Left forelimb (tissue), 1 donor: ENCODE measurements around the gene KRTAP10-6.
"Not testable (repeated sequence)": the region's sequence is repeated elsewhere in the genome, so short reads cannot be mapped to it uniquely, and the experiment has no call there.

ENCODE experiments used
- DNase-seq: peaks from one replicate; pipeline ENCODE4 v3.0.0-alpha.2; 2018; ENCODE audit warnings: low spot score

KRTAP10-6 gene

GRCh38 chr21:44599264-44600029 is 7.1 kb upstream of the KRTAP10-6 start:
- DNase-seq = no peak

- DNase-seq = no peak
Observed at GRCh38 chr21:44598061-44598460, 5.8 kb upstream of the KRTAP10-6 start.

DNA sequence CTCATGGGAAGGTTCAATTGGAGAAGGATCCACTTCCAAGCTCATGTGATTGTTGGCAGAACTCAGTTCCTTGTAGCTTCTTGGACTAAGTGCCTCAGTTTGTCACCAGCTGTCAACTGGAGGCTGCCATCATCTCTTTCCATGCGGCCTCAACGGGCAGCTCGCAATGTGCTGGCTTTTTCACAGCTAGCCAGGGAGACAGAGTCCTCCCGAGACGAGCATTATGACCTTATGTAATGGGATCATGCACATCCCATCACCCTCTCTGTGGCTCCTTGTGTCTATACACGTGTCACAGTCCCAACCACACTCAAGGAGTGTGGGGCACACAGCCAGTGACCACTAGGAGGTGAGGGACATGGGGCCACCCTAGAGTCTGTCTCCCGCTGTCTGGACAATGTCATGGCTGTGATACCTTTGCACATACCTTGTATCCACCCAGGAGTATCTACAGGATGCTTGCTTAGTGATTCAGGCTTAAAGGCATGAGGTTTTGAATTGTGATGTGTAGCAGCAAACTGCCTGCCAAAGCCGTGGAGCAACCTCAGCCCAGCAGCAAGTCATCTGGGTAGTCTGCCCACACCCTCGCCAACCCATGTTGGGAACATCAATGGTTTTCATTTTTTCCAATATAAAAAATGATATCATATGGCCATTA is 3.9 kb upstream of the KRTAP10-6 start:
- no peak for DNase-seq

GRCh38 chr21:44595524-44595923 is 3.2 kb upstream of the KRTAP10-6 start:
- DNase-seq = no peak

GRCh38 chr21:44594406-44594916 is 2.2 kb upstream of the KRTAP10-6 start:
- no peak for DNase-seq

- no peak for DNase-seq
Observed at GRCh38 chr21:44593598-44594405, 1.5 kb upstream of the KRTAP10-6 start.

DNA sequence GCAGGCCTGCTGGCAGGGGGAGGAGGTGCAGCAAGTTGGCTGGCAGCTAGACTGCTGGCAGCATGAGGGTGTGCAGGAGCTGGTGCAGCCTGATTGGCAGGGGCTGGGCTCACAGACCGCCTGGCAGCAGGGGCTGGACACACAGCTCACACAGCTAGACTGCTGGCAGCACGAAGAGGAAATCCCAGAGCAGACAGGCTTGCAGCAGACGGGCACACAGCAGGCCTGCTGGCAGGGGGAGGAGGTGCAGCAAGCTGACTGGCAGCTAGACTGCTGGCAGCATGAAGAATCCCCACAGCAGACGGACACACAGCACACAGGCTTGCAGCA is 539 bp downstream of the KRTAP10-6 start:
- not testable (repeated sequence) for DNase-seq

DNA sequence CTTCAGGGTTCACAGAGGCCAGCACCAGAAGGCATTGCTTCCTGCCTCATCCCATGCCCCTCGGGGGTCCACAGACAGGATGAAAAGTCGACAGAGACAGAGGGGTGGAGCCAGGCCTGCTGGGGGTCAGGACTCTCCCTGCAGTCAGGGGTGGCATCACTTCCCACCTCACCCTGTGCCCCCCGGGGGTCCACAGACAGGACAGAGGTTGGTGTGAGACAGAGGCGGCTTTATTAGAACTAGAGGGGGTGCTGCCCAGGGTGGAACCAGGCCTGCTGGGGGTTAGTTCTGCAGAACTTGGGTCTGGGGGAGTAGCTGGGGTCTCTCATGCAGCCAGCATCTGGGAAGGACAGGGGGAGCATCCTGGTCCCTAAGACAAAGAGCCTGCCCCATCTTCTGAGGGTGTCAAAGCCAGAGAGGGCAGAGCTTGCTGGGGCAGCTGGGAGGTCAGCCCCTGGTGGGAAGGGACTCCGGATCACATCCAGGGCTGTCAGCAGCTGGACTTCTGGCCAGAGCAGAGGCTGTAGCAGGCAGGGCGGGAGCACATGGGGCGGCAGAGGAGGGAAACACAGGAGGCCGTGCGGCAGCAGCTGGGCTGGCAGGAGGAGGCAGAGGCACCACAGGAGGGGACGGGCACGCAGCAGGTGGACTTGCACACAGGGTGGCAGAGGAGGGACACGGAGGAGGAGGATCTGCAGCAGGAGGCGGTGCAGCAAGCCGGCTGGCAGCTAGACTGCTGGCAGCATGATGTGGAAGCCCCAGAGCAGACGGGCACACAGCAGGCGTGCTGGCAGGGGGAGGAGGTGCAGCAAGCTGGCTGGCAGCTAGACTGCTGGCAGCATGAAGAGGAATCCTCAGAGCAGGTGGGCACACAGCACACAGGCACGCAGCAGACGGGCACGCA is 1.2 kb downstream of the KRTAP10-6 start:
- not testable (repeated sequence) for DNase-seq

DNA sequence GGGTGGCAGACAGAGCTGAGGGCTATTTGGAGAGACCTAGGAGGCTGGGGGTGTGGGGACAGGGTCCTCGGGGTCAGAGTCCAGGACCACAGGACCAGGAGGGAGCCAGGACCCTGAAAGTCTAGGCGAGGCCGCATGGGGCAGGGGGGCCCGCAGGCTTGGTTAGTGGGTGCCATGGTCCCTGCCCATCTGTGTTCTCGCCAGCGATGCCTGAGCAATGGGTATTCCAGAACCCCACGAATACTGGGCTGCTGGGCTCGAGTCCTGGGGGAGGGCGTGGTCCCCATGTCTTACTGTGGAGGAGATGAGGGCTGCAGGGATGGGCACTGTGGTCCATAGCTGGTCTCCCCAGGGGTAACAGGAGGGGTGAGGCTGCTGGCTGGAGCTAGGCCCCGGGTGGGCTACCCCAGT is 2.0 kb downstream of the KRTAP10-6 start:
- DNase-seq = no peak

DNA sequence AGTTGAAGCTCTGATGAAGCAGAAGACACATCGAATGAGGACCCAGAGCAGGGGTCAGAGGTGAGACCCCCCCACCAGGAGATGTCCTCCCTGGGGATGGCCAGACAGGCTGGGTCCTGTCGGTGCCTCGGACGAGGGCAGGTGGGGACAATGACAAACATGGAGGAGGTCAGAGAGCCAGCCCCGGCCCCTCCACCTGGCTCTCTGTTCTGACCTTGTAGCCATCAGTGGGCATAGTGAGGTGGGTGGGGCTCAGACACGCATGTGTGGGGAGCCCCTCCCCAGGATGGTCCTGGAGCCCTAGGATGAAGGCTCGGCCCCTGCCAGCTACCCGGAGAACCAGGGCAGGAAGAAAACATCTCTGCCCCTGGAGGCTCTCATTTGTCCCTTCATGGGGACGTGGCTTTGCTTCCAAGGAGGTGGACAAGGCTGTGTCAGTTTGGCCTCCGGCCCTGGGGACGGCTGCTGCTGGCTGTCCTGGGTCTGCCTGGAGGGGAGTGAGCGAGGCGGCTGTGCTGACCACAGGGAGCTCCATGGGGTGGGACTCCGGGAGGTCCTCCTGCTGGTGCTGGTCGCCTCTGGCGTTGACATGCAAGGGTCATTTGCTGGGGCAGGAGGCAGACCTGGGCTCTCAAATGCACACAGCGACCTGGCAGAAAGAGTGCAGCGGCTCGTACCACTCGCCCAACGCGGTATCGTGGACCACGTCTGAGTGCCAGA is 2.6 kb downstream of the KRTAP10-6 start:
- no peak for DNase-seq

DNA sequence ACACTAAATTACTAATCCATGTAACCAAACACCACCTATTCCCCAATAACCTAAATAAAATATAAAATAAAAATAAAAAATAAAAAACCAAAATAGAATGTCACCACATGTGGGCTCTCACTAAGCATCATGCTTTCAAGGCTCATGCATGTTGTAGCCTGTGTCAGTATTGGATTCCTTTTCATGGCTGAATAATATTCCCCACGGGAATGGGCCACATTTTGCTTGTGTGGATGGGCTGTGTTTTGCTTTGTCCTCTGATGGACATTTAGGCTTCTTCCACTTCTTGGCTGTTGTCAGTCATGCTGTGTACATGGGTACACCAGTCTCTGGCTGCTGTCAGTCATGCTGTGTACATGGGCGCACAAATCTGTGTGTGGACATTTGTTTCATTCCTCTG is 3.2 kb downstream of the KRTAP10-6 start:
- no peak for DNase-seq

DNA sequence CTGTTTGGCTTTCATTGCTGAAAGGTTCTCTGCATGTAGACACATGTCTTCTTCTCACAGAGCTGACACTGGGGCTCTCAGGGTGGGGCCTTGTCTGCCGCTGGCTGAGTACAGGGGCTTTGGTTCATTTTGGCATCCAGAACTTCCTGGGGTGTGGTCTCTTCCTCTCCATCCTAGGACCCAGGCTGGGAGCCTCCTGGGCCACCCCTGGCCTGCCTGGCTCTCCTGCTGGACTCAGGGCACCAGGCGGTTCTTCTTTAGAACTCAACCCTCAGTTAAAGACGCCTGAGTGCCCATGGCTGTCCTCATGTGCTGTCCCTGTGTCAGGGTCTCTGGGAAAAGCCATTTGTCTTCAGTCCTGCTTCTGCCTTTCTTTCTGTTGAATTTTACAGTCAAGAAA is 6.4 kb downstream of the KRTAP10-6 start:
- DNase-seq = no peak

- DNase-seq = no peak
Observed at GRCh38 chr21:44583800-44584147, 8.5 kb downstream of the KRTAP10-6 start.

DNA sequence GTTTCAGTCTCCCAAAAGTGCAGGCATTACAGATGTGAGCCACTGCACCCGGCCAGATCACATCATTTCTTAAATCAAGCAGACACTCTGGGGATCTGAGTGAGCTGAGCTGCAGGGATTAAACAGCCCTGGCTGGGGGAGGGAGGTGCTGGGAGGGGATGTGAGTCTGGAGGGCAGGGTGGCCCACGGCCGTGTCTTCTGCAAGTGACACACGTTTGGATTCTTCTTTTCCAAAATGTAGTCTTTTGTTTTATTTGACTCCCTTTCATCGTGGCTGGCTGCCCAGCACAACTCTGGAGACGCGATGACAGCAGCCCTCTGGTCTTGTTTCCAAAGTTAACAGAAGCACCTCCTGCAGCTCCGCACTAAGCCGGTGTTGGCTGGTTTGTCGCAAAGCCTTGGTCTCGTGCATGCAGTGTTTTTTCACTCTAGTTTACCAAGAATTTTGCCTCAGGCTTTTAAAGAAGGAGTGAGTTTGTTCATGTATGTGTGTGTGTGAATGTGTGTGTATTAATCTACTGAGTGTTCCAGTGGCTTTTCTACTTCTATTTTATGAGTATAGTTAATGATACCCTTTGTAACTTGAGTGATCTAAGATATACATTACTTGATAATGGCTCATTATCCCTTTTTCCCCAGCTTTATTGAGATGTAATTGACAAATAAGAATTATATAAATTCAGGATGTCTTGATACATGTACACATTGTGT is 9.1 kb downstream of the KRTAP10-6 start:
- no peak for DNase-seq

GRCh38 chr21:44582055-44582454 is 10.2 kb downstream of the KRTAP10-6 start:
- no peak for DNase-seq

- no peak for DNase-seq
Observed at GRCh38 chr21:44581158-44581557, 11.1 kb downstream of the KRTAP10-6 start.

- not testable (repeated sequence) for DNase-seq
Observed at GRCh38 chr21:44580231-44580821, 12.0 kb downstream of the KRTAP10-6 start, which contains the start of gene KRTAP10-5. KRTAP10-5 (minus strand) TSS chr21:44580604; CDS start chr21:44580578, 26 bp downstream.

DNA sequence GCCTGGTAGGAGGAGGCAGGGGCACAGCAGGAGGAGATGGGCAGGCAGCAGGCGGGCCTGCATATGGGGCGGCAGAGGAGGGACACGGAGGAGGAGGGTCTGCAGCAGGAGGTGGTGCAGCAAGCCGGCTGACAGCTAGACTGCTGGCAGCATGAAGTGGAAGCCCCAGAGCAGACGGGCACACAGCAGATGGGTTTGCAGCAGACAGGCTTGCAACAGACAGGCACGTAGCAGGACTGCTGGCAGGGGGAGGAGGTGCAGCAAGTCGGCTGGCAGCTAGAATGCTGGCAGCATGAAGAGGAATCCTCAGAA is 12.5 kb downstream of the KRTAP10-6 start:
- DNase-seq = no peak

DNA sequence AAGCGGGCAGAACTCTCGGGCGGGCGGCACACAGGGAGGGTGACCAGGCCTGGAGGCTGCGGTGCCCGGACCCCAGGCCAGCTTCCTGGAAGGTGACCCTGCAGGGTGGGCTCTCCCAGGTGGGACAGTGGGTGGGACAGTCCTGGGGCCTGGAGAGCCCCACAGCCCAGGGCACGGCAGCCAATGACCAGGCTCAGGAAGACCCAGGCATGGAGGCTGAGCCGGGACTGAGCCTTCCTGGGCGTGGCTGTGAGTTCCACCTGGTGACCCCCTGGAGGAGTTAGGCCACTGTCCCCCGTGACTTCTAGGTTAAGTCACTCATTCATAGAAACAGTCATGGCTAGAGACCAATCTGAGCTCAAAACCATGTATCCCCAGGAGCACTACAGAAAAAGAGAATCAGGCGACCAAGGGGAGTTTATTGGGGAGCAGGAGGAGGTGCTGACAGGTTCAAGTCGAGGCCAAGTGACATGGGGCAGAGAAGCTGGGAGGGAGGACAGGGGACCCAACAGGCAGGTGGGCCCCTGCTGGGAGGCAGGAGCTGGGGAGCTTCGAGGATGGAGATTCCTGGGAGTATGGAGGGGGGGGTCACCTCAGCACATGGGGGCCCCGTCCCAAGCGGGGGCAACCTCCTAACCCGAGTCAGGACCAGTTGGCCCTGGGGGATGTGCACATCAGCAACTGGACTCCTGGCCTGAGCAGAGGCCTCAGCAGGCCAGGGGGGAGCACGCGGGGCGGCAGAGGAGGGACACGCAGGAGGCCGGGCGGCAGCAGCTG is 13.1 kb downstream of the KRTAP10-6 start:
- DNase-seq = no peak
